ENCODE data around the gene THAP12. TPM values are rescaled to one million over a fixed set of nuclear protein-coding genes. Genes with fewer than 3 reads are reported as not detected.

THAP12 gene
- total RNA-seq, 1 donor from 2014 or later, result 52.8 TPM

GRCh38 chr11:76335842-76336241 is 45.1 kb downstream of the THAP12 start:
- Mint-ChIP-seq H3K9me3 (peaks cover 7% of the 10 kb centered on the region), H3K4me1 (ENCODE audit: unreplicated experiment) (no peaks in the 10 kb centered on the region), H3K36me3 (no peaks in the 10 kb centered on the region), H3K4me3 (no peak overlapping the region), H3K27me3 (no peaks in the 10 kb centered on the region), H3K27ac (no peak overlapping the region)
- no peak for TF ChIP-seq CTCF (conservative IDR thresholded peaks at IDR 0.05)
- DNase-seq (ENCODE audit: extremely low spot score, unreplicated experiment), result no peak

DNA sequence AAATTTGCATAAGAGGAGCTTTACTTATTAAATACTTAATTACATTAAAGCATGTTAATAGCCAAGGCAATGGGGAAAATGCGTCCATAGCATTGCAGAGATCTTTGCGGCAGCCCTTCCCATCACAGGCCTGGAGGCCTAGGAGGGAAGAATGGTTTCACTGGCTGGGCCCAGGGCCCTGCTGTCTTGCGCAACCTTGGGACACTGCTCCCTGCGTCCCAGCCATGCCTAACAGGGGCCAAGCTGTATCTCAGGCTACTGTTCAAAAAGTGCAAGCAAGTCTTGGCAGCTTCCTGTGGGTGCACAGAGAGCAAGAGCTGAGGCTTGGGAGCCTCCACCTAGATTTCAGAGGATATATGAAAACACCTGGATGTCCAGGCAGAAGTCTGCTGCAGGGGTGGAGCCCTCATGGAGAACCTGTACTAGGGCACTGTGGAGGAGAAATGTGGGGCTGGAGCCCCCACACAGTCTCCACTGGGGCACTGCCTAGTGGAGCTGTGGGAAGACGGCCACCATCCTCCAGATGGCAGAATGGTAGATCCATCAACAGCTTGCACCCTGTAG is 46.0 kb downstream of the THAP12 start:
- no peak for DNase-seq (ENCODE audit: extremely low spot score, unreplicated experiment)
- Mint-ChIP-seq H3K9me3 (peaks cover 7% of the 10 kb centered on the region), H3K4me1 (ENCODE audit: unreplicated experiment) (no peaks in the 10 kb centered on the region), H3K27me3 (no peaks in the 10 kb centered on the region), H3K4me3 (no peak overlapping the region), H3K36me3 (no peaks in the 10 kb centered on the region), H3K27ac (no peak overlapping the region)
- TF ChIP-seq CTCF (conservative IDR thresholded peaks at IDR 0.05), result no peak

DNA sequence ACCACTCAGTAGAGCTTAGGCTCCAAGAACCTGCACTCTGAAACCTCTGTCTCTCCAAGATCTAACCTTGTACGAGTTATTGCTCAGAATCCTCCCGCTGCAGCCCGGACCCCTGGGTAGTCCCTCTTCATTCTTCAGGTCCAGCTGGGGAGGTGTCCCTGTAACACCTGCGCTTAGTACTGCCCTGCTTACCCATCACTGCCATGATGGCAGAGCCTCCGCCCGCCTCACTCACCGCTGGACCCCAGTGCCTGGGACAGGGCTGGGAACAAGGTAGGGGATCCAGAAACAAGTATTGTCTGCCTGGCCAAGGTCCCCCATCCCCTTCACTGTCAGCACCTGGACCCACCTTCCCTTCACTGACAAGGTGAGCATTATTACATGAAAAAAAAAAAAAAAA is 50.3 kb downstream of the THAP12 start:
- no peaks in the 10 kb centered on the region for H3K36me3 Mint-ChIP-seq
- no peak for DNase-seq (ENCODE audit: extremely low spot score, unreplicated experiment)
- no peaks in the 10 kb centered on the region for H3K27me3 Mint-ChIP-seq
- TF ChIP-seq CTCF (conservative IDR thresholded peaks at IDR 0.05), result no peak
- H3K4me3 Mint-ChIP-seq, result no peak overlapping the region
- H3K27ac Mint-ChIP-seq, result no peak overlapping the region
- peaks cover 9% of the 10 kb centered on the region for H3K4me1 Mint-ChIP-seq (ENCODE audit: unreplicated experiment)
- peaks cover 7% of the 10 kb centered on the region for H3K9me3 Mint-ChIP-seq

GRCh38 chr11:76329983-76330382 is 50.9 kb downstream of the THAP12 start:
- Mint-ChIP-seq H3K9me3 (peaks cover 7% of the 10 kb centered on the region), H3K27me3 (peaks cover 3% of the 10 kb centered on the region), H3K27ac (no peak overlapping the region), H3K4me1 (ENCODE audit: unreplicated experiment) (peaks cover 9% of the 10 kb centered on the region), H3K36me3 (no peaks in the 10 kb centered on the region), H3K4me3 (no peak overlapping the region)
- TF ChIP-seq CTCF (conservative IDR thresholded peaks at IDR 0.05), result no peak
- DNase-seq (ENCODE audit: extremely low spot score, unreplicated experiment), result peak; percentile 66

DNA sequence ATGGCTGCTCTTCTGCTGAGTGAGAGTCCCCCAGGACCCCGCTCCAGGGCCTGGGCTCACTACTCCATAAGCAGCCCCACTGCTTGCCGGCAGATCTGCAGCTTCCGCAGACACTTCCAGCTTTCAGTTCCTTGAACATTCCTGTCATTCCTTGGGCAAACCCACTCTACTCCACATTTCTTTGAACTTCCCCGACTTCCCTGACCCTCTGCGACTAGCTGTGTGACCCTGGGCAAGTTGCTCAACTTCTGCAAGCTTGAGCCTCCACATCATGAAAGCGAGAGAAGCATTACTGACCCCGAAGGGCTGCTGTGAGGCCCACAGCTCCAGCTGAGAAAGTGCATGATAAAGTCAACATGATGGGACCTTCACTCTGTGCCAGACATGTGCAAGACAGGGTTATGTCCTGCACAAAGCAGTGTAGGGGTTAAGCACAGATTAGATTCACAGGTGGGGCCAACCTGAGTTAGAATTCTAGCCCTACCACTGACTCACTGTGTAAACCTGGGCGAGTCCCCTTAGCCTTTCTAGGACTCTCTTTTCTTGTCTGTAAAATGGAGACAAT is 51.8 kb downstream of the THAP12 start:
- TF ChIP-seq CTCF (conservative IDR thresholded peaks at IDR 0.05), result no peak
- Mint-ChIP-seq H3K36me3 (no peaks in the 10 kb centered on the region), H3K27ac (no peak overlapping the region), H3K27me3 (peaks cover 9% of the 10 kb centered on the region), H3K9me3 (peaks cover 2% of the 10 kb centered on the region), H3K4me3 (no peak overlapping the region), H3K4me1 (ENCODE audit: unreplicated experiment) (peaks cover 9% of the 10 kb centered on the region)
- peak; percentile 63 for DNase-seq (ENCODE audit: extremely low spot score, unreplicated experiment)

Data from type B pancreatic cell (in vitro differentiated cells).